Adrenal gland (tissue), 12 donors: ENCODE data around the gene LYAR. TPM values are rescaled to one million over a fixed set of nuclear protein-coding genes. Genes with fewer than 3 reads are reported as not detected.
A peak's percentile ranks its signal among the peaks of the same experiment; 100 is the strongest.

Source experiments
- DNase-seq, 7 donors: peaks; one replicate each; pipeline ENCODE4 v3.0.0-alpha.2; 2019 to 2020
- H3K27ac ChIP-seq, 5 donors: fragments of 200-600 bp; sonication (generic) in 4 of 5; 1 replicate in 3 of 5; 2 replicates in 2 of 5; pipeline versions ENCODE4 v1.5.1 to v1.8.0; 2016 to 2020; ENCODE audit warnings: mild to moderate bottlenecking in 1 of 5
- H3K27me3 ChIP-seq: fragments of 200-600 bp; 2 replicates; pipeline ENCODE4 v1.8.0; 2021
- H3K36me3 ChIP-seq, 2 donors: fragments of 200-600 bp; replicated peaks in 1 of 2; 1 replicate in 1 of 2; 2 replicates in 1 of 2; pipeline versions ENCODE4 v1.5.1 to v1.8.0; 2018 to 2022
- H3K4me1 ChIP-seq, 2 donors: fragments of 200-600 bp; replicated peaks in 1 of 2; 1 replicate in 1 of 2; 2 replicates in 1 of 2; pipeline versions ENCODE4 v1.5.1 to v1.8.0; 2018 to 2021
- H3K4me3 ChIP-seq, 4 donors: fragments of 200-600 bp; sonication (generic) in 3 of 4; one replicate each; pipeline ENCODE4 v1.5.1; 2016 to 2018
- H3K9me3 ChIP-seq, 3 donors: fragments of 200-600 bp; sonication (generic) in 1 of 3; replicated peaks in 1 of 3; 1 replicate in 2 of 3; 2 replicates in 1 of 3; pipeline versions ENCODE4 v1.5.1 to v1.8.0; 2016 to 2021
- CTCF ChIP-seq, 6 experiments: fragments of 450-650 bp in 4 of 6; fragments of 200-600 bp in 2 of 6; sonication (generic) in 1 of 6; IDR thresholded peaks; 1 replicate in 5 of 6; 2 replicates in 1 of 6; pipeline versions ENCODE4 v1.5.1 to v1.8.0; 2016 to 2021; ENCODE audit warnings: antibody characterized with exemption in 6 of 6, mild to moderate bottlenecking in 2 of 6, moderate library complexity in 1 of 6
- POLR2A ChIP-seq, 2 donors: fragments of 450-650 bp; IDR thresholded peaks; one replicate each; pipeline ENCODE4 v1.6.1; 2017; ENCODE audit warnings: antibody characterized with exemption in 2 of 2, mild to moderate bottlenecking in 2 of 2, moderate library complexity in 1 of 2
- WGBS, 4 donors: extraction: QIAGEN DNeasy Blood & Tissue Kit in 2 of 4; methylation state at CpG; one replicate each; pipeline versions ENCODE4 v1.1.5 to v1.1.7; 2013 to 2017; 5-methylcytosine and 5-hydroxymethylcytosine counted together
- intact Hi-C, 2 donors: fragments of 100-400 bp; cut with DNase I; formaldehyde crosslinking; loops; one replicate each; pipeline versions ENCODE4 v1.14.1 to v1.15.0; 2022 to 2023
- polyA plus RNA-seq, 3 donors: library from polyadenylated mRNA; stranded (reverse); fragments of 200-250 nt in 2 of 3; fragments of 350-450 nt in 1 of 3; fragmentation: Illumina TruSeq in 1 of 3; extraction: RNeasy Lipid Tissue Mini Kit (QIAGEN cat#74804) in 1 of 3; gene quantifications; one replicate each; pipeline ENCODE4 v1.2.3, GENCODE V29; 2013 to 2014
- total RNA-seq, 9 donors: library from RNA; depleted of rRNA in 4 of 9; stranded (reverse); fragments of >200 nt in 4 of 9; fragments of 120-200 nt in 1 of 9; fragmentation: NEBNext Ultra II Directional in 1 of 9; extraction: Animal tissue kit (Norgen Biotek cat#: 25700) in 1 of 9; gene quantifications; one replicate each; pipeline versions ENCODE4 v1.1.0 to v1.2.4, GENCODE V29; 2013 to 2023
- donor health status: healthy with polysubstance abuse.
- donor health status: Bipolar disorder and iron deficiency.
- donor health status: DM: yes; HTN: yes; CAD: no.
- donor health status: DM: no; HTN: no; CAD: no.
- donor health status: DM: no; HTN: no; CAD: no.
- donor health status: DM: yes; HTN: yes; CAD: no.

LYAR gene
- total and polyA plus RNA-seq, 12 donors = 5.1 to 30.1 (median 9.0) TPM

GRCh38 chr4:4302416-4302815, 12.5 kb upstream of the LYAR start:
- Histone ChIP-seq H3K36me3 (peaks cover 0 to 27% of the 10 kb centered on the region in 2 donors), H3K4me3 (no peak overlapping the region), H3K4me1 (no peaks in the 10 kb centered on the region), H3K9me3 (no peaks in the 10 kb centered on the region), H3K27me3 (no peaks in the 10 kb centered on the region), H3K27ac (no peak overlapping the region)
- peak in 1 of 7 donors; percentile 17 for DNase-seq
- WGBS, 4 donors = 67 to 82% (median 70%) methylated on average over 5 to 6 of the region's 6 CpGs
- intact Hi-C loops = no loop called here
- no peak for TF ChIP-seq POLR2A (IDR thresholded peaks at IDR 0.05)
- no peak for TF ChIP-seq CTCF (IDR thresholded peaks at IDR 0.05)

- peaks cover 0 to 23% of the 10 kb centered on the region in 2 donors for H3K36me3 ChIP-seq
- 87 to 92% (median 90%) methylated on average over 5 of the region's 5 CpGs for WGBS, 4 donors
These were observed 12.0 kb upstream of the LYAR start for GRCh38 chr4:4302001-4302400.

GRCh38 chr4:4299006-4299405, 9.1 kb upstream of the LYAR start:
- intact Hi-C loops = no loop called here
- Histone ChIP-seq H3K9me3 (no peaks in the 10 kb centered on the region), H3K27me3 (no peaks in the 10 kb centered on the region), H3K4me3 (no peak overlapping the region), H3K27ac (no peak overlapping the region), H3K36me3 (peaks cover 0 to 18% of the 10 kb centered on the region in 2 donors), H3K4me1 (no peaks in the 10 kb centered on the region)
- TF ChIP-seq POLR2A (IDR thresholded peaks at IDR 0.05) (no peak), CTCF (IDR thresholded peaks at IDR 0.05) (no peak)
- no peak for DNase-seq
- 90 to 98% (median 94%) methylated on average over 3 of the region's 3 CpGs for WGBS, 4 donors

More at GRCh38 chr4:4302001-4302400, 12.0 kb upstream of the LYAR start:
- Histone ChIP-seq H3K27ac (no peak overlapping the region), H3K4me3 (no peak overlapping the region), H3K27me3 (no peaks in the 10 kb centered on the region), H3K4me1 (no peaks in the 10 kb centered on the region), H3K9me3 (no peaks in the 10 kb centered on the region)
- no peak for TF ChIP-seq CTCF (IDR thresholded peaks at IDR 0.05)
- no peak for TF ChIP-seq POLR2A (IDR thresholded peaks at IDR 0.05)
- intact Hi-C loops = no loop called here
- peak in 1 of 7 donors; percentile 7 for DNase-seq

- H3K4me1 ChIP-seq = peaks cover 0 to 6% of the 10 kb centered on the region in 2 donors
- intact Hi-C loops = no loop called here
- no peaks in the 10 kb centered on the region for H3K36me3 ChIP-seq
- whole genome bisulfite sequencing, 4 donors = 96 to 98% (median 96%) methylated on average over 5 of the region's 5 CpGs
- H3K27ac ChIP-seq = no peak overlapping the region
- H3K27me3 ChIP-seq = no peaks in the 10 kb centered on the region
- no peak for DNase-seq
- H3K4me3 ChIP-seq = no peak overlapping the region
- TF ChIP-seq POLR2A (IDR thresholded peaks at IDR 0.05) (no peak), CTCF (IDR thresholded peaks at IDR 0.05) (no peak)
- H3K9me3 ChIP-seq = no peaks in the 10 kb centered on the region
These were observed 6.4 kb upstream of the LYAR start for GRCh38 chr4:4296283-4296846.
